Stimulated activated CD8-positive, alpha-beta memory T cell treated with anti-CD3 and anti-CD28 coated beads, Interleukin-15, amount 100 ng/mL, for 4 hours (primary cell): ENCODE data around the gene TCERG1L.
"Not testable (repeated sequence)": the region's sequence is repeated elsewhere in the genome, so short reads cannot be mapped to it uniquely, and the experiment has no call there.

Experiments used
- DNase-seq, 2 donors: peaks; one replicate each; pipeline ENCODE4 v3.0.0-alpha.2; 2020; ENCODE audit warnings: low read depth in 2 of 2

Gene TCERG1L

DNA sequence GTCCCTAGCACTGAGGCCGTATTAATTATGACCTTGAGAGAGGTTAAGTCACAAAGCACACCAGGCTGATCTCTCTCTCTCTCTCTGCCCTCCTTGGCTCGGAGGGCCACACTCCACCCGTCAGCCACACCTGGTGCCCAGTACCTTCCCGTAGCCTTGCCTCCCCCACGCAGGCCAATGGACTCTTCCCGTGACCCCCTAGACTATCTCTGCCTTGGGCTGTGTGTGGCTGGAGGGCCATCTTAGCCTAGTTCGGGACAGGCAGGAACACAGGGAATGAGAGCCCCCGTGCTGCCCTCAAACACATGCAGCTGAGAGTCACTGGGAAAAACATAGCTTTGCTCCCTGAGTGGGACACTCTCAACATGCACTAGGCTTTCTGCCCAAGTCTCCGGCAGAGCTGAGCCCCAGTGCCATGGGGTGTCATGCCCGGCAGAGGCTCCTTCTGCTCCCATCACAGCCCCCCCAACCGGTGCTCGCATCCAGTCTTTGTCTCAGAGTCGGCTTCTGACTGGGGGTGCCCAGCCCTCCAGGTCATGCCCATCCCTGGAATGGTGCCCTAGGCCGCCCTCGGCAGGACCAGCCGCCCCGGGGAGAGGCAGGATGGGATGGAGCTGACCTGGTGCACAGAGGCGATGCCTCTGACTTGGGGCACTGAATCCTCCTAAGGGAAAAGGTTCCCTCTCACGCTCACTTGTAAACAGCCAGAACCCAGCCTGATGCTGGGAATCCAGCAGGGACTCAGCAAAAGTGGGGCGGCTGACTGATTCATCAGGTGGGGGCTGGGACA lies 63.0 kb downstream of the TCERG1L start:
- no peak for DNase-seq

DNA sequence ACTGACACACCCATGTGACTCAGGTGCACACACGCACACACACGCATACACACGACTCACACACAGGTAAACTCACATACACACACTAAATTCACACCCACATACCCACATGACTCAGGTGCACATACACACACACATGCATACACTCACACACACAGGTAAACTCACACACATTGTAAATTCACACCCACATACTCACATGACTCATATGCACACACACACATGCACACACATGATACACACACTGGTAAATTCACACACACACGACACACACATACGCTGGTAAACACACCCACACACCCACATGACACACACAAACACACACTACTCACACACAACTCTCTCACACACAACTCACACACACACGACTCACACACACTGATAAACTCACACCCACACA lies 63.6 kb downstream of the TCERG1L start:
- no peak for DNase-seq

DNA sequence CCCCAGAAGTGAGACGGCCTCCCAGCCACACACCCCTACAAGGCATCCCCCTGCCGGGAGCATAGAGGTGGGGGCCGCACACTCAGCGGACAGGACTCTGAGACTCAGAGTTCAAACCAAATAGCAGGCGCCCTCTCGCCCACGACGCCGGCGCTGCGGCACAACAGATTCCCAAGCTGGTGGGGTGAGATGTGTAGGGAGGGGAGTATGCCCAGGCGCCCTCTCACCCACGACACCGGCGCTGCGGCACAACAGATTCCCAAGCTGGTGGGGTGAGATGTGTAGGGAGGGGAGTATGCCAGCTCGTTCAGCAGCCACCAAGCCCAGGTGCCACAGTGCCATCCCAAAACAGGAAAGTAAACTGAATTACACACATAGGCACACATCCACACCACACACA lies 64.7 kb downstream of the TCERG1L start:
- DNase-seq = no peak

DNA sequence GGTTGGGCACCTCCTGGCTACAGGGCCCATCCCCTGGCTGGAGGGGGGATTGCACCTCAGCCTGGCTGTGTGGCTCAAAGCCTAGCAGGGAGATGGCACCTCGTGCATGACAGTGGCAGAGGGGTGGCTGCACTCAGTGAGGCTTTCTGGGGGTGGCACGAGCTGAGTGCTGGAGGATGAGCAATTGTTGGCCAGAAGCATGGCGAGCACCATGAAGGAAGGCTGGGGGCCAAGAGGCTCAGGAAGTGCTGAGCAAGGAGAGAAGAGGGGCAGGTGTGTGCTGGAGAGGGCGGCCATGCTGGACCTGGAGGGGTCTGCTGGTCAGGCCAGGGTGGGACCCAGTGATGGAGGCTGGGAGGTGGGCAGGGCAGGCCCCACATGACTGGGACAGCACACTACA lies 65.4 kb downstream of the TCERG1L start:
- DNase-seq = no peak

DNA sequence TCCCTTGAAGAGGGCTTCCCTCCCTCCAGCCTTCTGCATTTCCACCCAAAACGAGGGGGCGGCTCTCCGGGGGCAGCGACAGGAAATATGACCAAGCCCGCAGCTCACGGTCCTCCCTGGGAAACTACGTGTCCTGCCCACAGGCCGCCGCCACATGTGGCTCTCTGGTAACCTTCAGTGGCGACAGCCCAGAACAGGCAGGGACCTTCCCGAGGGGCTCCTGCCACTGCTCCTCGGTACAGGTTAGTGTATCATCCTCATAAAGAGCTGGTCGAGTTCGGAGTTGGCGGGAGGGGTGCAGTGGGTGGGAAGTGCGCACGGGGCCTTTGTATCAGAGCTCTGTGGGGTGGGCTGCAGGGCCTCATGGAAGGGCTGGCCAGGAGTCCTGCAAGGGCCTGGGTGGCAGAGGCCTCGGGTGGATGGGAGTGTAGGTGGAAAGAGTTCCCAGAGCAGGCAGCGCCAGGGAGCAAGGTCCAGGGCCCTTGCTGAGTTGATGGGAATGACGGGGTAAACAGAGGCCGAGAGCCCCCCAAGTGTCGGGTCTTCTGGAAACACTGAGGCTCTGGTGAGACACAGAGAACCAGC lies 66.0 kb downstream of the TCERG1L start:
- DNase-seq = no peak

DNA sequence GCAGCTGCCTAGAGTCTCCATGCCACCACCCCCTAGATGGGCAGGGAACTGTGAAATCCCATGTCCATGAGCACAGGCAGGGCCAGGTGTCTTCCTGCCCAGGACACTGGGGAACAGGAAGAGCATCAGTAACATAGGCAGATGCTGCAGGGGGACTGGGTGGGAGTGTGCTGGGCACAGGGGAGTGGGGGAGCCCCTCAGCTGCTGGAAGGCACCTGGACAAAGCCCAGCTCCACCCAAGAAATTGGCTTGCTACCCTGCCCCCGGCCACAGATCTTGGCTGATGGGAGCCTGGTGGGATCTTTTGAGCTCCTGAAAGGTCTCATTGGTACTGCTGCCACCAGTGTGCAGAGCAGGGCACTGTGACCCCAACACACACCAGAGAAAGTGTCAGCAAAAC lies 66.7 kb downstream of the TCERG1L start:
- no peak for DNase-seq

DNA sequence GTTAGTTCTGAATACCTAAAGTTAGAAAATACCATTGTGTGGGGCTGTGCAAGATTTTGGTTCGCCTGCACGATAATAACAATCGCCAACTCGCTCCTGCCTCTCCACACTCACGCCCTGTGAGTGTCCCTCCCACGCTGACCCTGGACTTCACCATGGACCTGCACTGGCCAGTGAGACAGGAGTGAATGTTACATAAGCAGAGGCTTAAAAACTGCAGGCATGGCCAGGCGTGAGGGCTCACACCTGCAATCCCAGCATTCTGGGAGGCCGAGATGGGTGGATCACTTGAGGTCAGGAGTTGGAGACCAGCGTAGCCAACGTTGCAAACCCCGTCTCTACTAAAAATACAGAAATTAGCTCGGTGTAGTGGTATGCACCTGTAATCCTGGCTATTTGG lies 68.4 kb downstream of the TCERG1L start:
- DNase-seq = no peak

DNA sequence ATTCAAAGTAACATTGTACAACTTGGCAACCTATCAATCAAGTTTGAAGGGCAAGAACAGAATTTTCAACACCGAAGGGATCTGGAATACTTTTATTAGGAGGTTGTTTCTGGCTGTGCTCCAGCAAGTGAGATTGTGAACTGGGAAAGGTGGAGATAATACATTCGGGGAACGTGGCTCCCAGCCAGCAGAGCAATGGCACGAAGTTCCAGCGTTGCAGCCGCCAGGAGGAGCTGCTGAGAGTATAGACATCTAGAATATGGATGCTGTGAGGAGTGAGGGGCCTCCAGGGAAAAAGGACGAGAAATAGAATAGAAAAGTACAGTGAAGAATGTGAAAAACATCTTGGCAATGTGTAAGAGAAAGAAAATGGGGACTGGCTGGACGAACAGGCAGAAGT lies 69.5 kb downstream of the TCERG1L start:
- DNase-seq = no peak

DNA sequence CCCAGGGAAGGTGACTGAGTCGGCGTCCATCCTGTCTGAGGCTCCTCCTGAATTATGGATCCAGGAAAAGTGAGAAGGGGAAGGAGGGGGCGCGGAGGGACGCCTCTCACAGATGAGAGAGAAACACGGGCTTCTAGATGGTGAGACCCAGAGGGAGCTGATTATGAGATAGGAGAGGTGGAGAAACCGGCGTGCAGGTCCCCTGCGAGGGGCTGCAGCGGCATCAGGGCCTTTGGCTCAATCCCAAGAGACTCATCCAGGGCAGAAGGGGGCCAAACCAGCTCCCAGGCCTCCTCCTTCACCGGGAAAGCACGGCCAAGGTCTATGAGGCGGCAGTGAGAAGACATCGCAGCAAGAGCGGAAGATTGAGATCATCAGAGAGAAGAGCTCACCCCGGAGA lies 70.8 kb downstream of the TCERG1L start:
- no peak for DNase-seq

DNA sequence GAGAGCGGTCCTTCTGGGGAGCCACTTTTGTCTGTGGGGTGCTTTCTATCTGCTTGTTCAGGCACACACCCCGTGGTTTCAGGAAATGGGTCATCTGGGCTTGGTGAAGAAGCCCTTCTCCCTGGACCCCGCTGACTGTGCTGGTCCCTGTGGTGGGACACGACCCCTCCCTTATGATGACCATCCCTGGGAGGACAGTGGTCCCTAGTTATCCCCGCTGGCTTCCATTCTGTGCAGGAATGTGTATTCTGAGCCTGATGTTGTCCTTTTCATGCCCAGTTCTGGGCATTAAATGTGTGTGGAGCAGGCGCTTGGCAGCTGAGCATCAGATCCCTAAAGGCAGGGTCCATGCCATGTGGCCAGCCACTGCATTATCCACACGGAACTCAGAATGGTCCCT lies 71.6 kb downstream of the TCERG1L start:
- DNase-seq = no peak

DNA sequence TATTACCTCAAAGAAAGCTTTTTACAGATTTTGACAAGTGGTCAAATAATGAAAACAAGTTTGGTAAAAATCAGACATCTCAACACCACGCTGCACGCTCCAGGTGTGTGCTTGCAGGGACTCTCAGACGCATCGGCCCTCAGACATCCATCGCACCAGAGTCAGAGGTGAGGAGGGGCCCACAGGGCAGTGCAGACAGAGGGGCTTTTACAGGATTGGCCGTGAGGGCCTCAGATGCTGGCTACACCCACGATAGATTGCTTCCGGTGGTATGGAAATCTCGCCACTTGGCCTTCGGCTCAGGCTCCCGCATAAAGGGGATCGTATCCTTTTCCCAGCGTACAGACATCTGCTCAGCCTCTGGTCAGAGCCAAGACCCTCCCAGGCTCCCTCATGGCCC lies 72.1 kb downstream of the TCERG1L start:
- DNase-seq = no peak

DNA sequence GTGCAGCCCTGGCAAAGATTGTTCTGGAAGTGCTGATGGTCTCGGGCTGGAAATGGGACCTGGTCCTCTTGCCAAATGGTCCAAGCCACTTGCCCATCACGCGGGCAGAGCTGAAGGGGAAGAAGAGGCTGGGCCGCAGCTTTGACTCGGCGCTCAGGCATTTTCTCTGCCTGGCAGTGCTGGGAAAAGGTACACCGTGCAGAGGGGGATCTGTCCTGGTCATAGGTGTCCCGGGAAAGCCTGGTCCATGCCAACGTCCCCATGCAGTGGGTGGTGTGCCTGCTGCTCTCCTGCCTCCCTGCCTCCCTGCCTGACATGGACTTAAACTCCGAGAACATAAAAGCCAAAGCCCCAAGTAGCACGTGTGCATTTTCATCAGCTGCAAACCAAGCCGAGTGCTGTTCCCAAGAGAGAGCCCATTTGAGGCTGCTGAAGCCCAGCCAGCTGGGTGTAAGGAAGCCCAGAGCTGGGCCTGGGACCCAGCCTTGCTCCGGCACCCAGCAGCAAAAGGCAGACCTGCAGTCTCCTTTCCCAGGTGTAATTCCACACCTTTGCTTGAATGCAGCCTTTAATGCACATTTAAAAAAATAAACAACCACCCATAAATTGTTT lies 72.7 kb downstream of the TCERG1L start:
- DNase-seq = no peak

DNA sequence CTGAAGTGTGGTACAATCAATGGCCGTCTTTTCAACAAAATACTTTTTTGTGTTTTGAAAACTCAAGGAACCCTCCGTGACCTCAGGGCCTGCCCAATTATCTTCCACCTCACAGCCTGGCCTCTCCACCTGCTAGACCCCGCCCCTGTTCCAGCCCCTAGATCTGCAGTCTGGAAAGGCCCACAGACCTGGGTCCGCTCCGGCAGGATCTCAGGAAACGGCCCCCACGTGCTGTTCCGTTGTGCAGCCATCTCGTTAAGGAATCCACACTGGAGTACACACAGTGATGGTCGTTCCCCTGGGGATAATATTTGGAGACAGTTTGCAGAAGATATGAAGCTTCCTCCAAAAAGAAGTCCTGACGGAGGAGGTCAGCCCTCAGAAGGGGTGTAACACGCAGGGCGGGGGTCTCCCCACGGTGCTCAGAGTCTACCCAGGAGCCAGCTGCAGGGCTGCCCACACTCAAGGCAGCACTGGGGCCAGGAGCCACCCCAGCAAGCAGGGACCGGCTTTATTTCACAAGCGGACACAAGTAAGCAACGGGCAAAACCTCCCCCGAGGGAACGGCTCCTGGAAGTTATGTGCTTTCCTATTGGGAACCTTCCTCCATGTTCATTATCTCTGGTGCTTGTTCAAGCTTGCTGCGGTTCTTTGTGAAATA lies 73.4 kb downstream of the TCERG1L start:
- DNase-seq = no peak

DNA sequence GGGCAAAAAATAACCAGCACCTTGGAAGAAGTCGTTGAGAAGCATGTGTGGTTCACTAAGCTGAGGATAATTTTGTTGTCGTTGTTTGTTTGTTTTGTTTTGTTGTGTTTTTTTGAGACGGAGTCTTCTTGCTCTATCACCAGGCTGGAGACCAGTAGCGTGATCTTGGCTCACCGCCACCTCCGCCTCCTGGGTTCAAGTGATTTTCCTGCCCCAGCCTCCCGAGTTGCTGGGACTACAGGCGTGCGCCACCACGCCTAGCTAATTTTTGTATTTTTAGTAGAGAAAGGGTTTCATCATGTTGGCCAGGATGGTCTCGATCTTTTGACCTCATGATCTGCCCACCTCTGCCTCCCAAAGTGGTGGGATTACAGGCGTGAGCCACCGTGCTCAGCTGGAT lies 76.9 kb downstream of the TCERG1L start:
- DNase-seq = not testable (repeated sequence)

DNA sequence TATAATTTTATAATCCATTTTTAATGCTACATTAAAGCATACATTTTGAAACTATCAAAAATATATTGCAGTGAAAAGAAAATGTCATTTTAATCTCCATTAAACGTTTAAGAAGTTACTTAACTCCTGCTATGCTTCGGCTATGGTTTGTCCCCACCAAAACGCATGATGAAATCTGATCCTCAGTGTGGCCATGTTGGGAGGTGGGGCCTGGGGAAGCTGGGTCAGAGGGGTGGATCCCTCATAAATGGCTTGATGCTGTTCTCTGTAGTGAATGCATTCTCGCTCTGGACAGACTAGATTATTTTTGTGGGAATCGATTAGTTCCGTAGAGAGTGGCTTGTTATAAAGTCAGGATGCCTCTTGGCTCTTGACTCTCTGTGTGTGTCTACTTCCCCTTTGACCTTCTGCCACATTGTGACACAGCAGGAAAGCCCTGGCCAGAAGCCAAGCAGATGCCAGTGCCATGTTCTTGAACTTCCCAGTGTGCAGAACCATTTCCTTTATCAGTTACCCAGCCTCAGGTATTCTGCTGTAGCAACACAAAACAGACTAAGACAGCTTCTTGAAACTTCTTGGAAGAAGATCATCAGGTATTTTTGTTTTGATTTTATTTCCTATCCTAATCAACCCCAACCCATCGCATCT lies 77.8 kb downstream of the TCERG1L start:
- DNase-seq = no peak

DNA sequence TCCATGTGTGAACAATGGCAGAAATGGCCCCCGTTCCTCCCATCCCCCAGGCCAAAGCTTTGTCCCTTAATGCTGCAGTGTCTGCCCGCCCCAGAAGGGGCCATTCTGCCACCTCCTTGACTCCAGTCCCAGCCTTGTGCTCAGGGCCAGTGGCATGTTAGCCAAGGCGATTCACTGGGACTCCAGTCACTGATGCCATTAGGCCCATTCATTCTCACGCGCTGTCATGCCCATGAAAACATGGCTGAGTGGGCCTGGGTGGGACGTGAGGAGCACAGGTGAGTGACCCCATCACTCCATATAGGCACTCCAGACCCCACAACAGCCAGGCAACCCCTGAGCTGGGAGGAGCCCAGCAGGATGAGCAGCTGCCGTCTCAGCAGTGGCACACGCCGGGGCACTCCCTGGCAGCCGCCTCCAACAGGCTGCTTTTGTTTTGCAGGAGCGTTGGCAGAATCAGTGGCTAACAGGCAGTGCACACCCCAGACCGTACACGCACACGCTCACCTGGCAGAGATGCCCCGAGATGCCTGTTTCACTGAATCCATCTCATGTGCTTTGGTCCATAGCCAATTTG lies 79.5 kb downstream of the TCERG1L start:
- DNase-seq = no peak

DNA sequence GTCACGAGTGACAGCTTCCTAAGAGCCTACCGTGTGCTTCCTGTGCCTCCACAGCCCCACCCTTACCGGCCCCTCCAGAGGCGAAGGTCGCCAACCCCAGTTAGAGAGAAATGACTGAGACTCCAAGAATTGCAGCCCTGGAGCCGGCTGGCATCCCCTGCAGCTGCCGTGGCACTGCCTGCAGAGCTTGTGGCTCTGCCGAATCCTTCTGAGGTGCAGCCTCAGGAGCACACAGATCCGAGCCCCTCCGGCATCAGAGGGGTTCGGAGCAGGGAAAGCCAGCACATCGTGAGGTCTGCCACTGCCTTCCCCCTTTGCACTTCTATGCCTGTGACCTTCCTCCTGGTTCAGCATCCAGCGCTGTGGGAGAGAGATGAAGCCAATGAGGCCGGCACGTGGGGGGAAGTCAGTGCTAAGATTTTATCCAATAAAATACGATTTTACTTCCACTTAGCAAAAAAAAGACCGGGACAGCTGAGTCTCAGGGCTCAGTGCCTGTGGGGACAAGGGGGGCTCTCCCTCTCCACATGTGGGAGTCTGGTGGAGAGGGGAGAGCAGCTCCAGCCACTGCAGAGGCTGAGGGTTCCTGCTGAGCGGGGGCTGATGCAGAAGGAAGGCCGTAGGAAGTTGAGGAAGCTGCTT lies 80.1 kb downstream of the TCERG1L start:
- DNase-seq = no peak

DNA sequence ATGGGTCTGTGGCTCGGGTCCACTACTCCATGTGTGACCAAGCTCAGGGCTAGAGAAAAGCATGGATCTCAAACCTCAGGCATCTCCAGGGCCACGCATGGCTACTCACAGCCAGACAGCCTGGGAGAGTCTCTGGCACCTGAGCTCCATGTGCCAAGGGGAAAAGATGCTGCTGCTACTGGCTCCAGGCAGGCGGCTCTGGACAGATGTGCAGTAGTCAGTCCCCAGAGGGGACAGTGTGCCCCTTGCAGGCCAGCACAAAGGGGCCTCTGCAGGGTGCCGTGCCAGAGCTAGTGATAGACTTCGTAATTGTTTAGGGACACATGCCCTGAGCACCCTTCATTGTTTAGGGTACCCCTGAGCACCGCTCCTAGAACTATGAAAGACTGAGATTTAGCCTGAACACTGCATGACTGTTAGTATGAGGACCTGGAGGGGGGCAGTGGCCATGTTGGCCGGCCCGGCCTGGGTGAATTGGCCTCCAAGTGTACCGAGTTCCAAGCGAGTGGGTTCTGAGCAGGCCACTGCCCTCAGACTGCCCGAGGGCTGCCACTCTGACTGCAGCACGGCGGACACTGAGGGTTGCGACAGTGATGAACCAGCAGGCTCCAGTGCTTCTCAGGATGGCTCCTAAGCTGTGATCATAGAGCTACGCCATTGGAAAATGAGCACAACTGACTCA lies 80.7 kb downstream of the TCERG1L start:
- no peak for DNase-seq

DNA sequence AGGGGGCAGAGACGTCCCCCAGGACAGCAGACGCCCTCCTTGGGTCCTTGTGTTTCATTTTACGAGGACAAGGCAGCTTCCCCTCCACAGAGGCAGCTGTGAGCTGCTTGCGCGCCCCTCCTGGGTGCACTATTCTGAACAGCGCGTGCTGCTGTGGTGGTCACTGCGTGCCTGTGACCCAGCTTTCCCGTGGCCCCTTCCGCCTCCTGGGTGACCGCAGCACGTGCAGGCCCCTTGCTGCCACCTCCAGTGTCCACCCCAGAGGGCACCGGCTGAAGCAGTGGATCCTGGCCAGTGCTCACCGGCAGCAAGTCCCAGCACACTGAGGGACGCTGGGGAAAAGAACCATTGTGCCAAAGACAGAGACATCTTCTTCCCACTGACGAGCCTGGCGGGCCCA lies 81.4 kb downstream of the TCERG1L start:
- DNase-seq = no peak

DNA sequence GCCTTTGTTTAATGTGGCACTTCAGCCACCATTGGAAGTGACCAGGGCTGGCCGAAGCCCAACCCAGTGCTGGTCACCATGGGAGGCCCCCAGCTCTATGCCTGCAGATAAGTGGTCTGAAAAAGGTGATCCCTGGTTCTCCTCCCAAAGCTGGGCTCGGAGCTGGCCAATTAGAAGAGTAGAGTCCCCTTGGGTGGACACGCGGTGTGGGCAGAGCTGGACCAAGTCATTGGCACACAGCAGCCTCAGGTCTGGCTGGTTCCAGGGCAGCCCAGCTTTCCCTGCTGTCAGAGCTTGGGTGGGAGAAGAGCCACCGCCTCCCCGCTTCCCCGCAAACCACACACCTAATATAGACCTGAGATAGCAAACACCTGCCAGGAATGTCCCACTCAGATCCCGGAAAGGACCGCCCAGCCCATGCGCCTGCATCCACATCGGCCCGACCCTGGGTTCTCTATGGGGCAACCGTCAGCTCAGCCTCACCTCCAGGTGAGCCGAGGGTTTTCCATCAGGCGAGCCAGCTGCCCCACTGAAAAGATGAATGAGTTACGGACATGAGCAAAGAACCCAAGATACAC lies 84.3 kb downstream of the TCERG1L start:
- DNase-seq = no peak
